Activated gamma-delta T cell (primary cell): ENCODE data around the gene DKK3.

Experiments used
- DNase-seq: peaks from one replicate; lab custom pipeline; 2025; lab: John Stamatoyannopoulos, UW

Gene DKK3

DNA sequence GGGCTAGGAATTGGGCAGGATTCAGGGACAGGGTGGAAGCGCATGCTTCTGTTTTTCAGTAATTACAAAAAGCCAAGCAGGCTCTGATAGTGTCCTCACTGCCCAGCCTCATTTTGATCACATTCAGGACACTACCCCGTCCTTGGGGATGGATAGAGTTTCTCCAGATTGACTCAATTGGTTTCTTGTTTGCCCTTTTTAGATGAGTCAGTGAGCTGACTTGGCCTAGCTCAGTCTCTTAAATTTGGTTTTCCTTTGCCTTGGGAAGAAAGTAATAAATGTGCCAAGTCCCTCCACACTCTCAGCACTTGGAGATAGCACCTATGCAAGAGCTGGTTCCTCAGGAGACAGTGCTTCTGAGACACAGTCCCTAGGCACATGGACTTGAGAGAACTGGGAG lies 25.5 kb downstream of the DKK3 start:
- no peak for DNase-seq

DNA sequence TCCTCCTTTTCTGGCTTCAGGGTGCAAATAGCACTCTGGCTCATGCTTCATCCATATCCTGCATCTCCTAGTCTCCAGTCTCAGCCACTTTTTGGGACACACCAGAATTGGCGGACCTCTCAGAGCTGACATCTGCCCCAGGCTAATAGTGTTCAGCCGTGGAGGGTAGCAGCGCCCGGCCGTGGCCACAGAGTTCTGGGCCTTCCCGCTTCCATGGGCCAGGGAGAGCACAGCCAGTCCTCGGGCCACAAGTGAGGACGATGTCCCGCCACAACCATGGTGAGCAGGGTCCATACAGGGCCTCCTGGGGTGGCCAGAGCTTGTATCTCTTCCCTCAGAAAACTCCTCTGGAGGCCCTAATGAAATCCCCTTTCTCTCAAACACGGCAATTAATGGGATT lies 26.0 kb downstream of the DKK3 start:
- no peak for DNase-seq

DNA sequence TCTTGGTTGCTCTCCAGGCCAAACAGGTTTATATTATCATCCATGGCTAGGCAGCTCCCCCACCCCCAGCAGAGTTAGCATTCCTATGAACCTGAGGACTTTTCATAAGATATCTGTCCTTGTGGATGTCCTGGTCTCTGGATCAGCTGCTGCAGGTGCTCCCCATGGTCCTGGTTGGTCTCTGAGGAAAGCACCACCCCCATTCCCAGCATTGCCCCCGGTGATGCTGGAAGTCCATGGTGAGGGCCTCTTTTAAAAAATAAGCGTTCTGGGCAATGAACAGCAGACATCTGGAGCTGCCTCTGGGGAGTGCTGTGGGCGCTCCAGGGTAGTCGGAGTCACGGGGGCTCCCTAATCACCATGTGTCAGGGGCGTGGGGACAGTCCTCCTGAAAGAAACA lies 26.6 kb downstream of the DKK3 start:
- DNase-seq = no peak

DNA sequence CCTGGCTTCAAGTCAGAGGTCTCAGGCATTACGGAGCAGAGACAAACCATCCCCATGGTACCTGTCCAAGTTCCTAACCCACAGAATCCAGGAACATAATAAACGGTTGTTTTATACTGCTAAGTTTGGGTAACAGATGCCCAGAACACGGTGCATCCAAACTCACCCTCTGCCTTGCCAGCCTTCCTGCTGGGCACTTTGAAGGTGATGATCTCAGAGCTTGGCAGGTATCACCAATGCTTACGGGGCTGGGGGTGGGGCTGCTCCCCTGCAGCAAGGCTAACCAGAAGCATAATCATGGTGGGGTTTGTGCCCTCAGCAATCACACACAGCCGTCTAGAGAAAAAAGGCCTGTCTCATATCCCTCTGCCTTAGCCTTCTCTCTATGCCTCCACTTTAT lies 27.1 kb downstream of the DKK3 start:
- no peak for DNase-seq

DNA sequence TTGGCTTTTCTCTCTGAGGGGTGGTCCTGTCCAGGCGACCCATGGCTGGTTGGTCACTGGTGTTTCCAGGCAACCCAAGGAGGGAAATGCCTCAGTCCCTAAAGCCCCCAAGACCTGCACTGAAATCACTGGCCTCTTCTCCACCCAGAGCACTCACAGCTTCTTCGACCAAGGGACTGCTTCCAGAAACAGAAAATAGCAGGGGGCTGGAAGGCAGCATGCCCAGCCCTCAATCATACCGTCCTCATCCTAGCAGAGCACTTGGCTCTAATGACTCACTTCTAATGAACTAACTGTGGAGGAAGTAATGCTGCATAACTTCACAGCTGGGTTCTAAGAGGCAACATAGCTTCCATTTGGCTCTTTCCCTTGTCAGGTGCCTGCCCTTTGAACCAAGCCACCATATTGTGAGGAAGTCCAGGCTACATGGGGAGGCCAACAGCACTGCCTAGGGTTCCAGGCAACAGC lies 27.6 kb downstream of the DKK3 start:
- DNase-seq = no peak

DNA sequence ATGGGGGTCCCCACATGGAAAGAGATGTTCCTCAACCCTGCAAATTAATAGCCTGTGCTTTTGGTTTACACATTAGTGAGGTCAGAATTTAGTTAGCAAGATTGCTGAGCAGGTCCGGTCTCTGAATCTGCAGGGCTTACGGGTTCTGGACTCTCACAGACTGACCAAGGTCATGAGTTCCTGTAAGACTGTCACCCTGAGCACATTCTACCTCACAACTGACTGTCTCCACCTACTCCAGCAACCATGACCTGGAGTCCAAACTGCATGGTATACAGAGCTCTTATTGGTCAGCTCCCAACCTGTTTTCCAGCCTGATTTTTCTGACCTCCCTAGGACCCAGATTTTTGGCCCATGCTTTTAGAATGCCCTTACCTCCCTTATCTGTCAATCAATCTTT lies 28.2 kb downstream of the DKK3 start:
- DNase-seq = no peak

DNA sequence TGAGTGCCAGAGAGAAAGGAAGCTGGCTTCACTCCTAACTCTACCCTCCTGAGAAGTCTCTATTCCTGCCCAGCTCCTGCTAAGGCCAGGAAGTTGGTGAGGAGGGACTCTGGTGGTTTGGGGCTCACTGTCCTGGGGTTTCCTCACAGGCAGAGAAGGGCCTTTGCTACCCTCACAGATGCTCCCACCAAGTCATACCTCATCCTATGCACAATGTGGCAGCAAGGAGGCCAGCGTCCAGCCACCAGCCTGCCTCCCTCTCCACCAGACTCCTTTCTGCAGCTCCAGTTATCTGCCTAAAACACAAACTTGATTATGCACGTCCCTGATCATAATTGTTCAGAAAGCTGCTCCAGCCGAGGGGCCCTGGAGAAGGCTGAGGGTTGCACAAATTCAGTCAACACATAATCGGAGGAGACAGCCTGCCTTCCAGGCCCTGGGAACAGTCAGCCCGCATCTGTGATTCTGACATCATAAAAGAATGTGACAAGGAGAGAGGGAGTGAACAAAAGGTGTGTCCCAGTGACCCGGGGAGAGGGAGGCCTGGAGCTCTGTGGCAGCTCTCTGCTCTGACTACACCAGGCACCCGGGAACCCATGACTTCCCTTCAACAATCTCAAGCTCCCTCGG lies 28.8 kb downstream of the DKK3 start:
- DNase-seq = no peak

DNA sequence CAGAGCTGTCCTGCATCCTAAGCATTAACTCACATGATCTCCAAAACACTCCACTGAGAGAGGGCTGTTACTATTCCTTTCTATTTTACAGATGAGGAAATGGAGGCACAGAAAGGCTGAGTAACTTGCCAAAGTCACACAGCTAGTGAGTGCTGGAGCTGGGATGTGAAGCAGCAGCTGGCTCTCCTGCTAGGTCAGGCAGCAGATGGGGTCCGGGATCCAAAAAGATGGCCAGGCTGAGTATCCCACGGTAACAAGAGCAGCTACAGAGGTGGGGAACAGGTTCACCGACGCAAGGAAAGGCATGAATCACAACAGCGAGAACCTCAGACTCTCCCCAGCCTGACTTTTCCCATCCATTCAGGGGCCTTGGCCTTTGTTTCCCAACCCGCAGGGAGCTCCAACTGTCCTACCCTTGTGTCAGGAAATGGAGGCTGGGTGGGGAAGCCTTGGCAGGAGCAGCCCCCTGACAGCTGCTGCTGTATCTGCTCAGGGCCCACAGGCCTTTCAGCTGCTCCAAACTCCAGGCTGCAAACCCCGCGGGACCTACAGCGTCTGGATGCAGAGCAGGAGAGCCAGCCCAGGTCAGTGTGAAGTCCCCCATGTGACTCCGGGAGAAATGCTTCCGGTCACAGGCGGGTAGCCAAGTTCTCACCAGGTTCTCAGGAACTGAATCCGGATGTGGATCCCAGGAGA lies 29.5 kb downstream of the DKK3 start:
- DNase-seq = no peak

DNA sequence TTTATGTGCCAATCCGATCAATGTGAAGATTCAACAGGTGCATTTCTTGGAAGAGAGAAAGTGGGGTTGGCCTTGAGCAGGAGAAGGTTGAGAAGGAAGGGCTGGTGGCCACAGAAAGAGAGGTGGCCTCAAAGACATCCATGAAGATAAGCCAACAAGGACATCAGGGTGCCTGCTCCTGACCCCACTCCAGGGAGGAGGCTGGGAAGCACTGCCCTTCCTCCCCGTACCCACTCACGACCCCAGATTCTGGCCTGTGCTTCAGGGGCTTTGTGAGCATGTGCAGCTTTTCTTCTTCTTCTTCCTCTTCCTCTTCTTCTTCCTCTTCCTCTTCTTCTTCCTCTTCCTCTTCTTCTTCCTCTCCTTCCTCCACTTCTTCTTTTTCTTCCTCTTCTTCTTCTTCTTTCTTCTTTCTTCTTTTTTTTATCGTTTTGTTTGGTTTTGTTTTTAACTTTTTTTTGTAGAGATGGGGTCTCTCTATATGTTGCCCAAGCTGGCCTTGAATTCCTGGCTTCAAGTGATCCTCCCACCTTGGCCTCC lies 30.3 kb downstream of the DKK3 start:
- DNase-seq = no peak

DNA sequence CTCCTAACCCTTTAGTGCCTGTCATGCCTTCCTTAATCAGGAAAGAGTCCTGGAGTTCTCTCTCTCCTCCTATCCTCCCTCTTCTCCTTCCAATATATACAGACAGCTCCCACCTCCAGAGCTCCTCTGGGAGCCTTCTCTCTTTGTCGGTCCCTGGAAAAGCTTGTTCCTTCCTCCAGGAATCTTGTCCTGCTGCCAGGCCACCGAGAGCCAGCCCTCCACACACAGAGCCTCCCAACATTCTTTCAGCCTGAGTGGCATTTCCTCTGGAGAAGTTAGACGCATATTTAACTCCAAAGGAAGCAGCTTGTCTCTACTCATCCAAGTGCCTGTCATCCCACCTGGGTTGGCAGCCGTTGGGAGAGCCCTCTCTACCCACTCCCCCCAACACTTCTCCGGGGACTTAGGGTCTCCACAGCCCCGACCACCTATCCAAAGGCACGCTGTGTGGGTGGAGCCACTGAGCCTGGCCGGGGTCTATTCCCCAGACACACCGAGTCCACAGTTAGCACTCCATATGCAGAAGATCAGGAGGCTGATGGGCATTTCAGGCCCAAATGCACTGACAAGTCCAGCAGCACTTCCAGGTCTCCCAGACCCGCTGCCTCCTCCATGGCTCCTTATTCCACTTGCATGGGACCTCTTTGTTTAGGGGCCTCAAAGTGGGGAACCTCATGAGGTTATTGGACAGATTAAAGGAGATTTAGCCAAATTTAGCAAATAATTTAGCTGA lies 31.1 kb downstream of the DKK3 start:
- DNase-seq = no peak

DNA sequence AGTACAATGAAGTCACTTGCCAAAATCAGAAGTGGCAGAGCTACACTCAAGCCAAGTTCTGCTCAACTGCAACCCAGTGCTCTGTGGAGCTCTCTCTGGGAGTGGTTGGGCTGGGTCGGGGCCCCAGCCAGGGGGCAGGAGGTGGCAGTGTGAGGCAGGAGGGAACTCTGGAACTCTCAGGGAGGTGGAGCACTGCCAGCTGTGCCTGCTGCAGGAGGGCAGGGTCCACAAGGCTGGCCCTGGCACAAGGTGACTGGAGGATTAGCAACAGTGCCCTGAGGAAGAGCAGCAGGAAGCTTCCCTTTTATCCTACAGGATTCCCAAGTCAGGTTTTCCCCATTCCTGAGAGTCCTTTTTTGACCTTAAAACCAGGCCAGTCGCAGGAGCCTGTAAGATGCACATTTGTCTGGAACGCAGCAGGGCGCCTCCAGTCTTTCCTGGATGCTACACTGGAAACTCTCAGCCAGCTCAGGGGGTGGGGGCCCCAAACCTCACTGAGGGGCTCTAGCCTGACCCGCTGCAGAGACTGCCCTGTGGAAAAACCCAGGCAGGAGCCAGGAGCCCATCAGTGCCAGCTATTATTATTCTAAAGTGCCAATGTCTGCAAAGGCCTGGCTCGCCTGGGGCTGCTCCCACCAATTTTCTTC lies 31.8 kb downstream of the DKK3 start:
- DNase-seq = no peak

DNA sequence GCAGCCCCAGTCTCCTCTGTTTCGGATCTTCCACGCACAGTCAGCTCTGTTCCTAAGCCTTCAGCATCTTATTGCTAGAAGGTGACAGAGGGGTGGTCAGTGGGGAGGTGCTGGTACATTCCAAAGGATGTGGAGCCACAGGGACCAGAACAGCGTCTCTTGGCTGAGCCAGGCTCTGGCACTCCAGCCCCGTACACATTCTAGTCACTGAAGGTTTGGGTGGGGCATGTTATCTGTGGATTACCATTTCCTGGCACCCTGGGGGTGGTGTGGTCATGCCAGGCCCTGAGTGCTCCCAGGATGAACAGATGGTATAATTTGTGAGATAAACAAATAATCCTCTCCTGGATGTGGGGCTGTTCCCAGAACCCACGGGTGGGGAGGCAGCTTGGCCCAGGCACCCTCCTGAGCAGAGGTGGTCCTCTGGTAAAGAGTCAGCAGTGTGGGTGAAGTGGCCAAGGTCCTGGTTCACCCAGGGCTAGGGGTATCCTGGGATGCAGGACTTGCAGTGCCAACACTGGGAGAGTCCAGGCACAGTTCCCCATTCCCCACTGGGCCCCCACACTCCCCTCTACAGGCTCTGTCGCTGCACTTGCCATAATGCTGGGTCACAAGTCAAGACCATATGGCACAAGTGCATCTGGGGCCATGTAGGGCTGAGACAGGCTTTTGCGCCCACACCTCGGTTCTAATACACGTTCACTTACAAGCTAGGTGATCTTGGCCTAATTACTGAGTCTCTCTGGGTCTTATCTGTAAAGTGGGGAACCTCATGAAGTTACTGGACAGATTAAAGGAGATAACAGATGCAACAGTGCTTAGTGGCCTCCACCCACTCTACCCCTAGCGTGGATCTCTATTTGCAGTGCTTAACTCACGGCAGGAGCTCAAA lies 33.0 kb downstream of the DKK3 start:
- no peak for DNase-seq

DNA sequence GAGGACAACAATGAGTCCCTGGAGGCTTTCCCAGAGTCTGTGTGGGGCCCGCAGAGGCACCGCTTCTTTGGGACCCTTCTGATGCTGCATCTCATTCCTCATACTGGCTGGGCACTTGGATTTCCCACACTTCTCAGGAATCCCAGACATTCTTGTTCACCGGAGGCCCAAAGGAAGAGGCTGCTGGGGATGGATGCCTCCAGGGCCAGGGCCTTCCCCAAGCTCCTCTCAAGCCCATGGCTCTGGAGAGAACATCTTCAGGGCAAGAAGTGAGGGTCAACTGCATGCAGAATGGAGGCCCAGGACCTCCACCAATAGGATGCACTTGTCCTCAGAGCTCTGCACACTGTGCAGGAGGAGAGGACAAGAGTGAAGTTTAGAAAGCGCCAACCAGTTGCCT lies 34.6 kb downstream of the DKK3 start:
- DNase-seq = no peak

DNA sequence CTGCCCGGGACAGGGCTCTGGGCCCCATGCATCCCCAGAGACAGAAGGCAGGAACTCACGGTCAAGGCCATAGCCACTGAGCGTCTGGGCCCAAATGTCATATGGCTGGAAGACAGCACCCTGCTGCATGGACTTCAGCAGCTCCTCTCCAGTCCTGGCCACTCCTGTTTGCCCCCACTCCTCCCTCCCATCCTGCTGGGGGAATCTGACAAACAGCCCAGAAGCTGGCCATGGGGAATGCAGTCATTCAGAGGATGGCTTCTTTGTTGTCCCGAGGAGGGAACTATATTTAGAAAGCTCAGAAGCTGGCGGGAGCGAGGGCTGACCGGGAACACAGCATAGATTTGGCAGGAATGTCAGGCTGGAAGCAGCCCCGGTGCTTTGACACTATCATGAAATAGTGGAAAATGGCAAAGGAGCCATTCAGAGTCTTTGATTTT lies 35.0 kb downstream of the DKK3 start:
- no peak for DNase-seq

DNA sequence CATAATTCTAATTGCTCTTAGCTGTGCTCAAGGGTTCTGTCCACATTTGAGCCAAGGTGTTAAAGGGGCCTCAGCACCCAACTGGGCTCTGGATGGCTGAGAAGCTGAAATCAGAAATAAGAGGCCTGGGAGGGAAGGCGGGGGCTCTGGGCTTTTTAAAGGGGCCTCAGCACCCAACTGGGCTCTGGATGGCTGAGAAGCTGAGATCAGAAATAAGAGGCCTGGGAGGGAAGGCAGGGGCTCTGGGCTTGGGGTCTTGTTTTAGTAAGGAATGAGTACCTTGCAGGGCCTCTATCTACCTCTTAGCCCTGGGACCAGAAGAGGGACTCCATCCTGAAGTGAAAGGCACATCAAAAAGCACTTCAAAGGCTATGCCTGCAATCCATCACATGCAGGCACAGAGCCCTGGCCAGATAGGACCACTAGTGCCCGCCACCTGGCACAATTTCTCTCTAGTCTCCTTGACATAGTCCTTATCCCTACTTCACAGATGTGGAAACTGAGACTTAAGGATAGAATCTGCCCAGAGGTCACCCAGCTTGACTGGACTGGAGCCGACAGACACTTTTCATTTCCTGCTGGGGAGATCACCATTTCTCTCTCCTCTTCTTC lies 35.6 kb downstream of the DKK3 start:
- no peak for DNase-seq

DNA sequence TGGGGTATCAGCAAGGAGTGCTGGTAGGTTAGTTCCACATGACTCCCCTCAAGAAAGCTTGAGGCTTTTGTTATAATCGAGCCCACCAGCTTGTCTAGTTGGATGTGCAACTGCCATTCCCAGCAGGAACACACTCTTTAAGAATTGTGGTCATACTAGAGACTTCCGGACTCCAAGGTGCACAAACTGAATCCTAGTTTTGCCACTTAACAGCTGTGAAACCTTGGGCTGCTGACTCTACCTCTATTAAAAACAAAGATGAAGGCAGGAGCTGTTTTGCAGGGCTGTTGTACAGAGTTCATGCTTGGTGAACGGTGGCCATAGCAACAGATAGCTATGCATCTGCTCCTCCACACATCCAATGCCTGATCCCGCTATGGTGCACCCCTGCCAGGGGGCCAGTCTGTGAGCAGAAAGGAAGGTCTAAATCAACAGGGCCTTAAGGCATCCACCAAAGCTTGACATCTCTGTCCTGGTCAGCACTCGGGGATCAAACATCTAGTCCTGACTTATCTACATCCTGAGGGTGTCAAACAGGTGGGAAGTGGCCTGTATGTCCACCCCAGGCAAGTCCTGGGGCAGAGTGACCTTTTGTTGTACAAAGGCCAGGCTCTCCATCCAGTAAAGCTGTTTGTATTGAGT lies 36.4 kb downstream of the DKK3 start:
- no peak for DNase-seq

DNA sequence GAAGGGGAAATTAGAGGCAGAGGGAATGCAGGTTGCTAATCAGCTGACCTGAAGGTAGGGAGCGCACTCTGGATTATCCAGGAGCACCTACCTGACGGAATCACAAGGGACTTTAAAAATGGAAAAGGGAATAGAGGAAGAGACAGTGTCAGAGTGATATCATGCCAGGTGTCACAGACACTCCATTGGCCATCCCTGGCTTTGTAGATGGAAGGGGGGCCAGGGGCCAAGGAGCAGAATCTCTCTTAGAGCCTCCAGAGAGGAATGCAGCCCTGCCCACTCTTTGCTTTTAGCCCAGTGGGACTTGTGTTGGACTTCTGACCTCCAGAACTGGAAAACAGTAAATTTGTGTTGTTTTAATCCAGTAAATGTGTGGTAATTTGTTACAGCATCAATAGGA lies 37.9 kb downstream of the DKK3 start:
- no peak for DNase-seq

DNA sequence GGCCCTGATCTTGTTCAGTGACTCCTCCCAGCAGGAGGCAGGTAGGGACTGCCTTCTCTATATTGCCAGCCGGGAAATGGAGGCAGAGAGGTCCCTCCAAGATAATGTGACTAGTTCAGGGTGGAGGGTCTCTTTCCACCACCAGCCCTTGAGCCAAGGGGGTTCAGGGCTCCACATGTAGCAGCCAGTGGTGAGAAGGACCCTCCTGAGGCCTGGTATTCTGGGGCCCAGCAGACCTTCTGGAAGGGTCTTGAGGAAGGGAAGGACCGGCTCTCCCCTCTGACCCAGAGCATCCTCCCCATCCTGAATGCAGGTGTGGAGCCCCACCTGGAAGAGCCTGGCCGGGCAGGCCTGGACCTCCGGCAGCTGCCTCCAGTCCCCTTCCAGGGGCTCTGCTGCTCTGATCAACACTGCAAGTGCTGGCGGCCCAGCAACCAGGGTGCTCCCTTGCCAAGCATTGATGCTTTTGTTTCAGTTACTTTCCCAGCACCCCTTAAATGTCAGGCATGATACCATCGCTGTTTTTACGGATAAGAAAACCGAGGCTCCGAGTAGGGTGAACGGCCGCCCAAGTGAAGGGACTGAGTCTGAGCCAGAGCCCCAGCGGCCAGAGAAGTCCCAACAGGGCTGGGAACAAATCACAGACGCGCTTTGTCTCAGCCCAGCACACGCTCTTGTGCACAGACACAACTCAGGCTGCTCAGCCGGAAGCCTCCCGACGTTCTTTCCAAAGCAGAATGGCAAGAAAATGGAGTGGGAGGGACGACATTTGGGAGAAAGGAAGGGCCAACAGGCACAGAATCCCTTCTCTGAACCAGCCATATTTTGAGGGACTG lies 38.8 kb downstream of the DKK3 start:
- no peak for DNase-seq

DNA sequence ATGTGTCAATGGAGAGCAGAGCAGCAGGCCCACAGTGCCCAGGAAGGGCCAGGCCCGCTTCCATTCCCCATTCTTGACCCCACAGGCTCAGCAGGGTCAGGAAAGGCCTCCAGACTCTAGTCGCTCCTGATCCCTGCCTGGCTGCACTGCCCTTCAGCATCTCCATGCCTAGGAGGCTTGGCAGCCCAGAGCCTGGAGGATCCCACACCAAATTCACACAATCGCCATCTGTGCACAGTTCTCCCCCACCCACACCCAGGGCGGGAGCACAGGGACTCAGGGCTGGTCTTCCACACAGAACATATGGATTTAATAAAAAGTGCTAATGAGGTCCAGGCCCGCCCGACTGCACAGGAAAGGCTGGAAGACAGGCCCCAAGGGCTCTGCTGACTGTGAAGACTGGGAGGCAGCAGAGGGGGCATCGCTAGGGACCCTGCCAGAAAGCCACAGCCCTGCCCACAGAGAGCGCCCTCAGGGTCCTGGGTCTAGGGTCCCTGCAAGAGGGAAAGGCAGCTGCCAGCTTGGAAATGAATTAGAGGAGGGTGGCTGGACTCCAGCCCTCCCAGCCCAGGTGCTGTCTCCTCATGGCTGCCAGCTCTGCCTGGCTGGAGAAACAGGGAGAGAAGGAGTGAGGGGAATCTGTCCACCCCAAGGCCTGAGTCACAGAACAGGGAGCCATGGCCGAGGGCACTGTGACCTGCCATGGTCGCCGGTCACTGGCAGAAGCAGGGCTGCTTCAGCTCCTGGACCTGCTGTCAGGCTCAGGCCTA lies 39.7 kb downstream of the DKK3 start:
- DNase-seq = no peak
